HL-60/S4 (cell line): ENCODE data around the gene KATNAL1.

Experiments
- in situ Hi-C: fragments of 300-500 bp; cut with MboI; formaldehyde crosslinking; loops from 2 replicates; pipeline ENCODE4 v1.14.3; 2022; ENCODE audit warnings: low sequenced_read_pairs

The KATNAL1 gene

GRCh38 chr13:30333616-30334015 lies 26.3 kb upstream of the KATNAL1 start:
- in situ Hi-C loops, result no loop called here

- in situ Hi-C loops, result no loop called here
Observed at GRCh38 chr13:30332456-30333143, 25.2 kb upstream of the KATNAL1 start.

GRCh38 chr13:30331331-30331771 lies 24.0 kb upstream of the KATNAL1 start:
- in situ Hi-C loops, result no loop called here

- in situ Hi-C loops, result no loop called here
Observed at GRCh38 chr13:30329009-30329585, 21.7 kb upstream of the KATNAL1 start.

- in situ Hi-C loops, result no loop called here
Observed at GRCh38 chr13:30325668-30326067, 18.3 kb upstream of the KATNAL1 start.

- in situ Hi-C loops, result no loop called here
Observed at GRCh38 chr13:30323524-30323923, 16.2 kb upstream of the KATNAL1 start.

- in situ Hi-C loops, result no loop called here
Observed at GRCh38 chr13:30322428-30322827, 15.1 kb upstream of the KATNAL1 start.

GRCh38 chr13:30321256-30321655 lies 13.9 kb upstream of the KATNAL1 start:
- in situ Hi-C loops, result no loop called here

GRCh38 chr13:30319655-30320054 lies 12.3 kb upstream of the KATNAL1 start:
- in situ Hi-C loops, result no loop called here

GRCh38 chr13:30319130-30319529 lies 11.8 kb upstream of the KATNAL1 start:
- in situ Hi-C loops, result no loop called here

- in situ Hi-C loops, result no loop called here
Observed at GRCh38 chr13:30318026-30318425, 10.7 kb upstream of the KATNAL1 start.

GRCh38 chr13:30314562-30314961 lies 7.2 kb upstream of the KATNAL1 start:
- in situ Hi-C loops, result no loop called here

- in situ Hi-C loops, result no loop called here
Observed at GRCh38 chr13:30314069-30314468, 6.7 kb upstream of the KATNAL1 start.

GRCh38 chr13:30313311-30313710 lies 6.0 kb upstream of the KATNAL1 start:
- in situ Hi-C loops, result no loop called here

GRCh38 chr13:30312904-30313303 lies 5.6 kb upstream of the KATNAL1 start:
- in situ Hi-C loops, result no loop called here

- in situ Hi-C loops, result no loop called here
Observed at GRCh38 chr13:30308548-30308947, 1.2 kb upstream of the KATNAL1 start.

- in situ Hi-C loops, result no loop called here
Observed at GRCh38 chr13:30307971-30308290, 580 bp upstream of the KATNAL1 start.

GRCh38 chr13:30306762-30307193 lies 573 bp downstream of the KATNAL1 start:
- in situ Hi-C loops, result no loop called here

GRCh38 chr13:30305456-30305970 lies 1.8 kb downstream of the KATNAL1 start:
- in situ Hi-C loops, result no loop called here

- in situ Hi-C loops, result no loop called here
Observed at GRCh38 chr13:30303269-30303668, 4.1 kb downstream of the KATNAL1 start.

GRCh38 chr13:30301827-30302226 lies 5.5 kb downstream of the KATNAL1 start:
- in situ Hi-C loops, result no loop called here

GRCh38 chr13:30300596-30300995 lies 6.8 kb downstream of the KATNAL1 start:
- in situ Hi-C loops, result no loop called here

GRCh38 chr13:30299786-30300185 lies 7.6 kb downstream of the KATNAL1 start:
- in situ Hi-C loops, result no loop called here
